ENCODE measurements around the gene LOC101059915.

The LOC101059915 gene

DNA sequence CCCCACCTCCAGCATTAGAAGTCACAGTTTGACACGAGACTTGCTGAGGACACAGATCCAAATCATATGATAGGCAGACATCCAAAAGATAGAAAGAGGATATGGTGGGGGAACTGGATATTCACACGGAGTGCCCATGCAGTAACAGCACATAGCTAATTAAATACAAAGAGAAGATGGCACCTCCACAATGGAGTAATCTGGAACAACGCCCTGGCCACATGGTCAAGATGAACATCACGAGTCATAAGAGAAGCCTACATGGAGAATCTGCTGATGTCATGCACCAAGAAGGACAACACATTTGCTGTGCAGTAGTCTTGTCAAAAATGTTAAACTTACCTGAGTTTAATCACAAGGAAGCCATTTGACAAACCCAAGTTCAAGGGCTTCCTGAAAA is 10.1 kb upstream of the LOC101059915 start:
- Histone ChIP-seq H3K79me2 (ENCODE audit: low read length) (no peaks in the 10 kb centered on the region), H3K27me3 (replicated peaks; ENCODE audit: insufficient read depth, low read length) (no peaks in the 10 kb centered on the region), H4K20me1 (ENCODE audit: insufficient read depth, low read length) (no peaks in the 10 kb centered on the region), H3K9me3 (replicated peaks; ENCODE audit: insufficient read depth, low read length) (no peaks in the 10 kb centered on the region), H2AFZ (ENCODE audit: low read length) (no peak overlapping the region), H3K4me1 (ENCODE audit: low read length) (0 out of 2 replicates have a peak, but pooled peaks cover 1% of the 10 kb centered on the region), H3F3A (ENCODE audit: insufficient read depth, low read length) (no peaks in the 10 kb centered on the region), H3K9me2 (replicated peaks; ENCODE audit: insufficient read depth, low read length) (no peaks in the 10 kb centered on the region), H3K9ac (ENCODE audit: low read length) (no peak overlapping the region), H3K4me2 (ENCODE audit: low read depth, low read length) (no peak overlapping the region), H3K36me3 (replicated peaks; ENCODE audit: insufficient read depth, low read length) (no peaks in the 10 kb centered on the region), H3K4me3 (ENCODE audit: low read length) (no peak overlapping the region), H3K27ac (ENCODE audit: low read length) (no peak overlapping the region)
- DNase-seq: no peak
- no peak for TF ChIP-seq EZH2 (optimal IDR thresholded peaks at IDR 0.05; ENCODE audit: low read depth, low read length)
- TF ChIP-seq, protein P1, sequence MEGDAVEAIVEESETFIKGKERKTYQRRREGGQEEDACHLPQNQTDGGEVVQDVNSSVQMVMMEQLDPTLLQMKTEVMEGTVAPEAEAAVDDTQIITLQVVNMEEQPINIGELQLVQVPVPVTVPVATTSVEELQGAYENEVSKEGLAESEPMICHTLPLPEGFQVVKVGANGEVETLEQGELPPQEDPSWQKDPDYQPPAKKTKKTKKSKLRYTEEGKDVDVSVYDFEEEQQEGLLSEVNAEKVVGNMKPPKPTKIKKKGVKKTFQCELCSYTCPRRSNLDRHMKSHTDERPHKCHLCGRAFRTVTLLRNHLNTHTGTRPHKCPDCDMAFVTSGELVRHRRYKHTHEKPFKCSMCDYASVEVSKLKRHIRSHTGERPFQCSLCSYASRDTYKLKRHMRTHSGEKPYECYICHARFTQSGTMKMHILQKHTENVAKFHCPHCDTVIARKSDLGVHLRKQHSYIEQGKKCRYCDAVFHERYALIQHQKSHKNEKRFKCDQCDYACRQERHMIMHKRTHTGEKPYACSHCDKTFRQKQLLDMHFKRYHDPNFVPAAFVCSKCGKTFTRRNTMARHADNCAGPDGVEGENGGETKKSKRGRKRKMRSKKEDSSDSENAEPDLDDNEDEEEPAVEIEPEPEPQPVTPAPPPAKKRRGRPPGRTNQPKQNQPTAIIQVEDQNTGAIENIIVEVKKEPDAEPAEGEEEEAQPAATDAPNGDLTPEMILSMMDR (IDR thresholded peaks at IDR 0.05; ENCODE audit: low read length): no peak
- TF ChIP-seq EZH2phosphoT487 (IDR thresholded peaks at IDR 0.05; ENCODE audit: low read length): no peak

DNA sequence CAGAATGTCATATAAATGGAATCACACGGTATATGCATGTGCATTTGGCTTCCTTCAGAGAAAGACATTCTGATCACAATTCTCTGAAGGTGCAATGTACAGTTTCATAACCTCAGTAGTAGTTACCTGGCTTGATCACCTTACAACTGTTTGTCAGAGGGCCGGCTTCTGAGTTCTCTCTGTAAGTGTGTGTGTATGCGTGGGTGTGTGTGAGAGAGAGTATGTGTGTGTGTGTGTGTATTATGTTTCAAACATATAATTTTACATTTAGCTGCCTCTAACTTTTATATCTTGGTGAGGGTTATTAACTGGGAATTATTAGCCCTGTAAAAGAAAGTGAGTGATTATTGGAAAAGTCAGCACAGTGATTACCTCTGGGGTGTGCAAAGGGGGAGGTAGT is 8.0 kb upstream of the LOC101059915 start:
- no peak overlapping the region for H3K9ac ChIP-seq (ENCODE audit: low read length)
- H3K9me2 ChIP-seq (replicated peaks; ENCODE audit: insufficient read depth, low read length): no peaks in the 10 kb centered on the region
- H3K27ac ChIP-seq (ENCODE audit: low read length): no peak overlapping the region
- H3K9me3 ChIP-seq (replicated peaks; ENCODE audit: insufficient read depth, low read length): no peaks in the 10 kb centered on the region
- no peak overlapping the region for H3K4me2 ChIP-seq (ENCODE audit: low read depth, low read length)
- no peak for TF ChIP-seq EZH2phosphoT487 (IDR thresholded peaks at IDR 0.05; ENCODE audit: low read length)
- TF ChIP-seq EZH2 (optimal IDR thresholded peaks at IDR 0.05; ENCODE audit: low read depth, low read length): no peak
- TF ChIP-seq, protein P1 (IDR thresholded peaks at IDR 0.05; ENCODE audit: low read length): no peak
- no peak overlapping the region for H2AFZ ChIP-seq (ENCODE audit: low read length)
- no peak for DNase-seq
- no peaks in the 10 kb centered on the region for H3K27me3 ChIP-seq (replicated peaks; ENCODE audit: insufficient read depth, low read length)
- no peaks in the 10 kb centered on the region for H3K79me2 ChIP-seq (ENCODE audit: low read length)
- H3K36me3 ChIP-seq (replicated peaks; ENCODE audit: insufficient read depth, low read length): no peaks in the 10 kb centered on the region
- H3F3A ChIP-seq (ENCODE audit: insufficient read depth, low read length): peaks cover 7% of the 10 kb centered on the region
- H4K20me1 ChIP-seq (ENCODE audit: insufficient read depth, low read length): no peaks in the 10 kb centered on the region
- H3K4me1 ChIP-seq (ENCODE audit: low read length): peaks cover 15% of the 10 kb centered on the region
- H3K4me3 ChIP-seq (ENCODE audit: low read length): no peak overlapping the region

DNA sequence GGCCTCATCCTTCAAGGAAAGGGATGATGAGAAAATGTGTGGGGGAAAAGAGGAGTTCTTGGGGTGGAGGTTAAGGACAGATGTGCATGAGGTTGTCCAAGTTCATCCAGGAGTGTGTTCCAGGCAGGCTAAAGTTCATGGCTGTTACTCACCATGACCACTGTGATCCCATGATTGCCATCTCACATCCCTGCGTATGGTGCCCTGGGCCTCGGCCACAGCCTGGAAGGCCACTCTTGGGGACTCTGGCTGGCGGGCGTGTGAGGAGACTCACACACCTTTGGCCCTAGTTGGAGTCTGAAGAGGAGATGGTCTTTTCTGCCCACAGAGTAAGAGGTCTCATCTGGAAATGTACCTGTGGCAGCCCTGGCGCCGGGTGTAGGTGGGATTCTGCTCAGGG is 7.4 kb upstream of the LOC101059915 start:
- Histone ChIP-seq H3K27ac (ENCODE audit: low read length) (no peak overlapping the region), H2AFZ (ENCODE audit: low read length) (no peak overlapping the region), H3F3A (ENCODE audit: insufficient read depth, low read length) (peaks cover 7% of the 10 kb centered on the region), H3K4me3 (ENCODE audit: low read length) (no peak overlapping the region), H3K9ac (ENCODE audit: low read length) (no peak overlapping the region), H3K79me2 (ENCODE audit: low read length) (no peaks in the 10 kb centered on the region), H3K9me2 (replicated peaks; ENCODE audit: insufficient read depth, low read length) (no peaks in the 10 kb centered on the region), H3K4me2 (ENCODE audit: low read depth, low read length) (no peak overlapping the region), H3K4me1 (ENCODE audit: low read length) (peaks cover 15% of the 10 kb centered on the region), H3K9me3 (replicated peaks; ENCODE audit: insufficient read depth, low read length) (no peaks in the 10 kb centered on the region), H3K27me3 (replicated peaks; ENCODE audit: insufficient read depth, low read length) (no peaks in the 10 kb centered on the region), H4K20me1 (ENCODE audit: insufficient read depth, low read length) (no peaks in the 10 kb centered on the region), H3K36me3 (replicated peaks; ENCODE audit: insufficient read depth, low read length) (no peaks in the 10 kb centered on the region)
- no peak for DNase-seq
- TF ChIP-seq, protein P1 (IDR thresholded peaks at IDR 0.05; ENCODE audit: low read length): no peak

Data from MM.1S (cell line).